HUES48 (cell line): Measurements from ENCODE around the gene DOCK11.

Experiments
- H3K27ac ChIP-seq: one replicate; pipeline ENCODE4 v1.7.0; 2013; ENCODE audit warnings: low read depth, low read length, inconsistent platforms
- H3K27me3 ChIP-seq: 2 replicates; pipeline ENCODE4 v1.6.1; 2013; ENCODE audit warnings: mild to moderate bottlenecking, low read length; ENCODE audit not compliant: control insufficient read depth, insufficient read depth
- H3K36me3 ChIP-seq: 2 replicates; pipeline ENCODE4 v1.6.1; 2013; ENCODE audit warnings: low read length; ENCODE audit not compliant: control insufficient read depth, insufficient read depth
- H3K4me1 ChIP-seq: 2 replicates; pipeline ENCODE4 v1.6.1; 2013; ENCODE audit warnings: mild to moderate bottlenecking, low read length; ENCODE audit not compliant: control insufficient read depth, insufficient read depth
- H3K4me3 ChIP-seq: 2 replicates; pipeline ENCODE4 v1.5.1; 2013; ENCODE audit warnings: mild to moderate bottlenecking, low read depth, low read length
- H3K9ac ChIP-seq: 2 replicates; pipeline ENCODE4 v1.6.1; 2013; ENCODE audit warnings: mild to moderate bottlenecking, low read depth, low read length, moderate library complexity
- H3K9me3 ChIP-seq: 2 replicates; pipeline ENCODE4 v1.6.1; 2013; ENCODE audit warnings: low read length; ENCODE audit not compliant: control insufficient read depth, insufficient read depth

Gene DOCK11

GRCh38 chrX:118657413-118657812 is 161.8 kb downstream of the DOCK11 start:
- H3K9me3 ChIP-seq = no peaks in the 10 kb centered on the region
- H3K9ac ChIP-seq = no peak overlapping the region
- no peak overlapping the region for H3K27ac ChIP-seq
- no peaks in the 10 kb centered on the region for H3K36me3 ChIP-seq
- no peaks in the 10 kb centered on the region for H3K27me3 ChIP-seq
- H3K4me3 ChIP-seq = no peak overlapping the region
- H3K4me1 ChIP-seq = no peaks in the 10 kb centered on the region

GRCh38 chrX:118660085-118660484 is 164.5 kb downstream of the DOCK11 start:
- H3K9ac ChIP-seq = no peak overlapping the region
- H3K27ac ChIP-seq = no peak overlapping the region
- H3K4me3 ChIP-seq = no peak overlapping the region
- H3K27me3 ChIP-seq = no peaks in the 10 kb centered on the region
- H3K36me3 ChIP-seq = peaks cover 9% of the 10 kb centered on the region
- no peaks in the 10 kb centered on the region for H3K9me3 ChIP-seq
- H3K4me1 ChIP-seq = no peaks in the 10 kb centered on the region

GRCh38 chrX:118665204-118665603 is 169.6 kb downstream of the DOCK11 start:
- H3K4me1 ChIP-seq = peaks cover 3% of the 10 kb centered on the region; the same call in 1 of the 2 replicates
- no peaks in the 10 kb centered on the region for H3K27me3 ChIP-seq
- no peaks in the 10 kb centered on the region for H3K9me3 ChIP-seq
- no peak overlapping the region for H3K9ac ChIP-seq
- H3K36me3 ChIP-seq = peaks cover 9% of the 10 kb centered on the region
- no peak overlapping the region for H3K27ac ChIP-seq
- H3K4me3 ChIP-seq = no peak overlapping the region

GRCh38 chrX:118666521-118666920 is 170.9 kb downstream of the DOCK11 start:
- Histone ChIP-seq H3K9ac (no peak overlapping the region), H3K4me3 (no peak overlapping the region), H3K27ac (no peak overlapping the region), H3K9me3 (no peaks in the 10 kb centered on the region), H3K27me3 (no peaks in the 10 kb centered on the region), H3K4me1 (peaks cover 3% of the 10 kb centered on the region; the same call in 1 of the 2 replicates), H3K36me3 (peaks cover 14% of the 10 kb centered on the region)

- Histone ChIP-seq H3K36me3 (peaks cover 5% of the 10 kb centered on the region; the same call in 1 of the 2 replicates), H3K27ac (no peak overlapping the region), H3K27me3 (no peaks in the 10 kb centered on the region), H3K4me3 (no peak overlapping the region), H3K9ac (no peak overlapping the region), H3K9me3 (no peaks in the 10 kb centered on the region), H3K4me1 (peaks cover 3% of the 10 kb centered on the region; the same call in 1 of the 2 replicates)
These were observed 173.8 kb downstream of the DOCK11 start for GRCh38 chrX:118669435-118669834.

- H3K27me3 ChIP-seq = no peaks in the 10 kb centered on the region
- H3K4me3 ChIP-seq = no peak overlapping the region
- H3K27ac ChIP-seq = no peak overlapping the region
- H3K9ac ChIP-seq = no peak overlapping the region
- peaks cover 7% of the 10 kb centered on the region; the same call in 1 of the 2 replicates for H3K36me3 ChIP-seq
- no peaks in the 10 kb centered on the region for H3K9me3 ChIP-seq
- no peaks in the 10 kb centered on the region for H3K4me1 ChIP-seq
These were observed 179.8 kb downstream of the DOCK11 start for GRCh38 chrX:118675326-118675965.

GRCh38 chrX:118675966-118676349 is 180.3 kb downstream of the DOCK11 start:
- Histone ChIP-seq H3K36me3 (peaks cover 5% of the 10 kb centered on the region; the same call in 1 of the 2 replicates), H3K27me3 (no peaks in the 10 kb centered on the region), H3K9me3 (no peaks in the 10 kb centered on the region), H3K4me3 (no peak overlapping the region), H3K27ac (no peak overlapping the region), H3K4me1 (no peaks in the 10 kb centered on the region), H3K9ac (no peak overlapping the region)

- H3K27ac ChIP-seq = no peak overlapping the region
- H3K9me3 ChIP-seq = no peaks in the 10 kb centered on the region
- H3K36me3 ChIP-seq = 0 out of 2 replicates have a peak, but pooled peaks cover 7% of the 10 kb centered on the region
- no peak overlapping the region for H3K4me3 ChIP-seq
- H3K4me1 ChIP-seq = no peaks in the 10 kb centered on the region
- H3K27me3 ChIP-seq = no peaks in the 10 kb centered on the region
- no peak overlapping the region for H3K9ac ChIP-seq
These were observed 181.7 kb downstream of the DOCK11 start for GRCh38 chrX:118677318-118677717.

GRCh38 chrX:118679290-118679689 is 183.7 kb downstream of the DOCK11 start:
- Histone ChIP-seq H3K4me3 (no peak overlapping the region), H3K9ac (no peak overlapping the region), H3K36me3 (peaks cover 11% of the 10 kb centered on the region; the same call in 1 of the 2 replicates), H3K4me1 (no peaks in the 10 kb centered on the region), H3K9me3 (no peaks in the 10 kb centered on the region), H3K27ac (no peak overlapping the region), H3K27me3 (no peaks in the 10 kb centered on the region)

GRCh38 chrX:118682258-118683014 is 186.8 kb downstream of the DOCK11 start:
- H3K4me1 ChIP-seq = no peaks in the 10 kb centered on the region
- H3K9me3 ChIP-seq = no peaks in the 10 kb centered on the region
- no peak overlapping the region for H3K9ac ChIP-seq
- no peak overlapping the region for H3K27ac ChIP-seq
- H3K4me3 ChIP-seq = no peak overlapping the region
- peaks cover 9% of the 10 kb centered on the region; the same call in 1 of the 2 replicates for H3K36me3 ChIP-seq
- H3K27me3 ChIP-seq = no peaks in the 10 kb centered on the region

GRCh38 chrX:118685393-118685792 is 189.8 kb downstream of the DOCK11 start:
- Histone ChIP-seq H3K27me3 (no peaks in the 10 kb centered on the region), H3K27ac (no peak overlapping the region), H3K36me3 (peaks cover 9% of the 10 kb centered on the region; the same call in 1 of the 2 replicates), H3K4me1 (no peaks in the 10 kb centered on the region), H3K4me3 (no peak overlapping the region), H3K9ac (no peak overlapping the region), H3K9me3 (no peaks in the 10 kb centered on the region)
